HG02571 (cell line): ENCODE measurements around the gene SLC1A5.
"Not testable (repeated sequence)": the region's sequence is repeated elsewhere in the genome, so short reads cannot be mapped to it uniquely, and the experiment has no call there.

ENCODE experiments used
- ATAC-seq: cut with Tn5 transposase; IDR thresholded peaks from one replicate; pipeline ENCODE4 v1.9.1; 2021; ENCODE audit warnings: mild to moderate bottlenecking, moderate library complexity; ENCODE audit not compliant: unreplicated experiment

The SLC1A5 gene

GRCh38 chr19:46802152-46802551 lies 13.8 kb upstream of the SLC1A5 start:
- ATAC-seq: no peak

DNA sequence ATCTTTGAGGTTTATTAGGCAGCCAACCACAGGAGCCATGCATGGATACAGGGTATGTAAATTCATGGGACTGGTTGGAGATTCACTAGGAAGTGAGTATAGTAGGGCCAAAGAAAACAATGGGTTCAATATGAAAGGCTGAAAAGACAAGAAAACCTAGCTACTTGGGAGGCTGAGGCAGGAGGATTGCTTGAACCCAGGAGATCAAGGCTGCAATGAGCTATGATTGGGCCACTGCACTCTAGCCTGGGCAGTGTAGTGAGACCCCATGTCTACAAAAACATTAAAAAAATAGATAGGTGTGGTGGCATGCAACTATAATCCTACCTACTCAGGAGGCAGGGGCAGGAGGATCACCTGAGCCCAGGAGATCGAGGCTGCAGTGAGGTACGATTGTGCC lies 10.3 kb upstream of the SLC1A5 start:
- ATAC-seq: no peak

DNA sequence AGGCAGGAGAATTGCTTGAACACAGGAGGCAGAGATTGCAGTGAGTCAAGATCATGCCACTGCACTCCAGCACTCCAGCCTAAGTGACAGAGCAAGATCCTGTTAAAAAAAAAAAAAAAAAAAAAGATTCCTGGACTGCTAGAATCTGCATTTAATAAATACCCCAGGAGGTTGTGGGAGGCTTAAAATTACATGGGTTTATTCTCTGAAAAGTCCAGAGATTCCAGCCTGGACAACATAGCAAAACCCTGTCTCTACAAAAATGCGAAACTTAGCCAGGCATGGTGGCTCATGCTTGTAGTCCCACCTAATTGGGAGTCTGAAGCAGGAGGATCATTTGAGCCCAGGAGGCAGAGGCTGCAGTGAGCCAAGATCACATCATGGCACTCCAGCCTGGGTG lies 9.5 kb upstream of the SLC1A5 start:
- ATAC-seq: no peak

GRCh38 chr19:46791944-46792343 lies 3.5 kb upstream of the SLC1A5 start:
- ATAC-seq: no peak

DNA sequence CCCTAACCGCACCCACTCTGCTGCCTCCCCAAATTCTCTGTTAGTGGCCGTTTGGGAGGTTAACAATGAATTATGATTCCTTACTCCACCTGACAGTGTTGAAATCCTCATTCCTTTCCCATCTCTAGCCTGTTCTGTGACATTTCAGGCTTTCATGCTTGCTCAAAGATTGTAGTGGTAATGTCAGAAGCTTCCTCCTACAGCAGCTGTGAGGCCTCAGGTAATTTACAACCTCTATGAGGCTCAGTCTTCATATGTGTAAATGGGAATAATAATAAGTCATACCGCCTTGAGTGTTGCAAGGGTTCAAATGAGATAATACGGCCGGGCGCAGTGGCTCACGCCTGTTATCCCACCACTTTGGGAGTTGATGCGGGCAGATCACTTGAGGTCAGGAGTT lies 977 bp upstream of the SLC1A5 start:
- ATAC-seq: no peak

DNA sequence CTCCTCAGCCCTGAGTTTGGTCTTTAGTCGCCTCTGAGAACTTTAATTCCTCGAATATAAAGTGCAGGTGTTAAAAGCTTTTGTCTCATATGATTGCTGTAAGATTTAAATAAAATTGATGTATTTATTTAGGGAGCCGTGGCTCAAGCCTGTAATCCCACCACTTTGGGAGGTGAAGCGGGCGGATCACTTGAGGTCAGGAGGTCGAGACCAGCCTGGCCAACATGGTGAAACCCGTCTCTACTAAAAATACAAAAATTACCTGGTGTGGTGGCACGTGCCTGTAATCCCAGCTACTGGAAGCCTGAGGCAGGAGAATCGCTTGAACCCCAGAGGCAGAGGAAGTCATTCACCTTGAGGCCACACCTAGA lies 559 bp upstream of the SLC1A5 start:
- no peak for ATAC-seq

- ATAC-seq: no peak
Observed at GRCh38 chr19:46787331-46788261, 798 bp downstream of the SLC1A5 start.

GRCh38 chr19:46787040-46787330 lies 1.4 kb downstream of the SLC1A5 start:
- ATAC-seq: no peak

DNA sequence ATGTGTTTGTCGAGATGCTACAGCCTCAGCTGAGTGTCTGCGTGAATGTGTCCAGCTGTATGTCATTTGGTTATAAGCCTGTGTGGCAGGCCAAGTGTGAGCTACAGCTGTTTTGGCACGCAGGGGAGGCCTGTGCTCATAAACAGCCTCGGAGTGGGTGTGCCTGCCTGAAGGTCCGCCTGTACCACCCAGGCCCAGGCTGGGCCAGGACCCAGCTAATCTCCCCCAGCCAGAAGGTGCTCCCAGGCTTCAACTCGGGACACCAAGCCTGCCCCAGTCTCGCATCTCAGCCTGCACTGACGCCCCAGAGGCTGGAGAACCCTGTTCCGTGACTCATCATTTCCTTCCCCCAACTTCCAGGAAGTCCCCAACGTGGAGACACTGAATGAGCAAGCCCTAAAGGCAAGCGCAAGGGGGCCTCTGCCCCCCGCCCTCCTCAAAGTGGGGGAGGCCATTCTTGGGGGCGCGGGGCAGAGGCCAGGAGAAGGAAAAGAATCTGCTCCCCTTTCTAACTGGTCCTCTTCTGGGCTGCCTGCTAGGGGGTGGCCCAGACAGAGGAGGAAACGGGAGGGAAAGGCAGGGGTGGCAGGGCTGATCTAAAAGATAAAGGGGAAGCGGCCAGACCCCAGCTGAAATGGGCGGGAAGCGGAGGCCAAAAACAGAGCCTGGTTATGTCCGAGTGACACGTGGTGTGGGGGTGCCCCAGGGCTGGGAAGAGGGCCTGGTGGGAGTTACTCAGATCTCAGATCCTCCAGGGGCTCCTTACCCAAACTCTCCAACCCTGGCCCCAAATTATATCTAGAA lies 2.0 kb downstream of the SLC1A5 start:
- no peak for ATAC-seq

- ATAC-seq: no peak
Observed at GRCh38 chr19:46785980-46786235, 2.5 kb downstream of the SLC1A5 start.

- no peak for ATAC-seq
Observed at GRCh38 chr19:46785054-46785979, 3.1 kb downstream of the SLC1A5 start.

- ATAC-seq: peak; percentile 40
Observed at GRCh38 chr19:46784262-46785053, 3.9 kb downstream of the SLC1A5 start.

GRCh38 chr19:46783670-46784069 lies 4.7 kb downstream of the SLC1A5 start:
- ATAC-seq: no peak

- ATAC-seq: no peak
Observed at GRCh38 chr19:46782355-46783019, 5.9 kb downstream of the SLC1A5 start.

DNA sequence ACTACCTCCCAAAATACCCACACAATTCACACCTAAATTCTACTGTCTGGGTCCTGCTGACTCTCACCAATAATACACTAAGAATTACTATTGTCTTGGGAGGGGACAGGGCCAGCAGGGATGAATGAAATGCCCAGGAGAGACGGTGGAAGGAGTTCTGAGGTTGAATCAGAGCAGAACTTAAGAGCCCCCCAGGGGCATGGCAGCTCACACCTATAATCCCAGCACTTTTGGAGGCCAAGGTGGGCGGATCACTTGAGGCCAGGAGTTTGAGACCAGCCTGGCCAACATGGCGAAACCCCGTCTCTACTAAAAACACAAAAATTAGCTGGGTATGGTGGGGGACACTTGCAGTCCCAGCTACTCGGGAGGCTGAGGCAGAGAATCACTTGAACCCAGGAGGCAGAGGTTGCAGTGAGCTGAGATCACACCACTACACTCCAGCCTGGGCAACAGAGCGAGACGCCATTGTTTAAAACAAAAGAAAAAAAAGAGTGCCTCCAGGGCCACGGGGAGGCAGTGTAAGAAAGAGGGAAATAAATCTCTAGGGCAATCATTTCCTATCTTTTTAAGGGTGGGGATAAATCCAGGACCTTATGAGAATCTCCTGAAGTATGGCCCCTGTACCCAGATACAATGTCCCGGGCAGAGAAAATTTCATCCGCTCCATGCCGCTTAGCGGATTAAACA lies 10.3 kb downstream of the SLC1A5 start:
- not testable (repeated sequence) for ATAC-seq

- no peak for ATAC-seq
Observed at GRCh38 chr19:46776927-46777911, 11.2 kb downstream of the SLC1A5 start.

DNA sequence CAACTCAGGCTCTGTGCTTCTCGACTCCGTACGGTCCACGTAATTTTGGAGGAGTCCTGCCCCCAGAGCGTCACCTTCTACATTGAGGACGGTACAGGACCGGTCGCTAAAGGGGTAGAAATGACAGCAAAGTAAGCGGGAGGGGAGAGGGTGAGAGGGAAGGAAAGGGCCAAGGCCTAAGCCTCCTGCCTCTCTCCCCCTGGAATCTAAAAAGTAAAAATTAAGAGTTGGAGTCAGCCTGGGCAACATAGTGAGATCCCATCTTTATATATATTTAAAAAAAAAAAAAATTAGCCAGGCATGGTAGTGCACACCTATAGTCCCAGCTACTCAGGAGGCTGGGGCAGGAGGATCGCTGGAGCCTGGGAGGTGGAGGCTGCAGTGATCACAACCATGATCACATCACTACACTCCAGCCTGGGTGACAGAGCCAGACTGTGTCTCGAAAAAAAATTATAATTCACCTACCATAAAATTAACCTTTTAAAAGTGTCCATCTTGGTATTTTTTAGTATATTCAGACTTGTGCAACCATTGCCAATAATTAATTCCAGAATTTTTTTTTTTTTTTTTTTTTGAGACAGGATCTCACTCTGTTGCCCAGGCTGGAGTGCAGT lies 12.6 kb downstream of the SLC1A5 start:
- ATAC-seq: no peak

DNA sequence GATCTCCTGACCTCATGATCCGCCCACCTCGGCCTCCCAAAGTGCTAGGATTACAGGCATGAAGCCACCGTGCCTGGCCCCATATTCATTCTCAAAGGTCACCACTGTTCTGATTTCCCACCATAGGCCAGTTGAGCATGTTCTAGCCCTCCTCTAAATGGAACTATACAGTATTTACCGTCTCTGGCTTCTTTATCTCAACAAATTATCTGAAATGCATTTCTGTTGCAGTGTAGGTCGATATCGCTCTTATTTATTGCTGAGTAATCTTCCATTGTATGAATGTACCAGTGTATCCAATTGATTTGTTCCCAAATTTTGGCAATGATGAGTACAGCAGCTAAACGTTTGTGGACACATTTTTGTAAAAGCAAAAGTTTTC lies 15.4 kb downstream of the SLC1A5 start:
- no peak for ATAC-seq
